GM20000 (cell line): Measurements from ENCODE around the gene DYNLT4.
A peak's percentile ranks its signal among the peaks of the same experiment; 100 is the strongest.
"Not testable (repeated sequence)": the region's sequence is repeated elsewhere in the genome, so short reads cannot be mapped to it uniquely, and the experiment has no call there.

ENCODE experiments used
- DNase-seq: peaks from one replicate; pipeline ENCODE4 v3.0.0; 2012; ENCODE audit warnings: low spot score
- CTCF ChIP-seq: IDR thresholded peaks from 2 replicates; pipeline ENCODE4 v1.5.1; 2012; ENCODE audit warnings: mild to moderate bottlenecking, control low read depth; ENCODE audit errors: extremely low read depth, missing control alignments

The DYNLT4 gene

GRCh38 chr1:44820328-44821239 is 13.4 kb upstream of the DYNLT4 start:
- no peak for DNase-seq

GRCh38 chr1:44819608-44820327 is 12.6 kb upstream of the DYNLT4 start:
- peak; percentile 91 for DNase-seq

More at GRCh38 chr1:44820328-44821239, 13.4 kb upstream of the DYNLT4 start:
- TF ChIP-seq CTCF = no peak

GRCh38 chr1:44819196-44819607 is 12.1 kb upstream of the DYNLT4 start:
- no peak for DNase-seq
- no peak for TF ChIP-seq CTCF

More at GRCh38 chr1:44819608-44820327, 12.6 kb upstream of the DYNLT4 start:
- TF ChIP-seq CTCF = no peak

- no peak for TF ChIP-seq CTCF
- DNase-seq = no peak
Measured at GRCh38 chr1:44817771-44818495, 10.8 kb upstream of the DYNLT4 start.

- no peak for DNase-seq
- TF ChIP-seq CTCF = no peak
Measured at GRCh38 chr1:44817307-44817706, 10.2 kb upstream of the DYNLT4 start.

- DNase-seq = not testable (repeated sequence)
Measured at GRCh38 chr1:44815926-44816325, 8.8 kb upstream of the DYNLT4 start.

GRCh38 chr1:44812822-44813543 is 5.8 kb upstream of the DYNLT4 start:
- DNase-seq = no peak
- no peak for TF ChIP-seq CTCF
